SH-SY5Y (cell line): Measurements from ENCODE around the gene AANAT.

Experiments
- GATA2 ChIP-seq: IDR thresholded peaks from 2 replicates; pipeline ENCODE4 v1.6.1; 2011; ENCODE audit warnings: mild to moderate bottlenecking, low read depth, low read length
- GATA3 ChIP-seq: IDR thresholded peaks from 2 replicates; pipeline ENCODE4 v1.6.1; 2011; ENCODE audit warnings: low read depth, mild to moderate bottlenecking, low read length, moderate library complexity

Gene AANAT

DNA sequence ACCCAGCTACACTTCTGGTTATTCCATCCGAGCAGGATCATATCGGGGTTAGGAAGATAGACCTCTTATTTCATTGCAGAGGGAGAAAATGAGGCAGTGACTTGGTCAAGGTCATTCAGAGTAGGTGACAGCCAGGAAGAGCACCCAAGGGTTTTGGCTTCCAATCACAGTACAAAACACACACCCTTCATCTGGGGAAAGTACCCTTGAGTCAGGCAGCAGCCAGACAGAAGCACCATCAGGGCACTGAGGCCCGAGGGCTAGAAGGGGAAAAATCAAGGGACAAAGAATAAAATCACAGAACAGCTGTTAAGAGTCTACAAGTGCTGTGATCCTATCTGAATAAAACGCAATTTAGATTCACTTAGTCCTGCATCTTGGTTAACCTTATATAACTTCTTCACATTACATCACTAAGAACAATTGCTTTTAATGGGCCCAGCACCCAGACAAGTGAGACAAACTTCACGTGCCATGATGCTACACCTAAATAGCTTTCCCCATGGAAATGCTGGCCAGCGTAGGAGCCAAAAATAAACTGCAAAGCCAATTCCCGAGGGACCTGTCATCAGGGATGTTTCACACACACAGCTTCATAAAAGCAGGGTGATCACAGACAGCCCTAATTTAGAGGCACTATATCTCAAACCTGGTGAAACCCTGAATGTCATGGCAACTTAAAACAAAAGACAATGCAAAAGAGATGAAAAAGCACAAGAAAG is 19.3 kb upstream of the AANAT start:
- no peak for TF ChIP-seq GATA3
- no peak for TF ChIP-seq GATA2

GRCh38 chr17:76449126-76449525 is 18.3 kb upstream of the AANAT start:
- TF ChIP-seq GATA2 (no peak), GATA3 (no peak)

DNA sequence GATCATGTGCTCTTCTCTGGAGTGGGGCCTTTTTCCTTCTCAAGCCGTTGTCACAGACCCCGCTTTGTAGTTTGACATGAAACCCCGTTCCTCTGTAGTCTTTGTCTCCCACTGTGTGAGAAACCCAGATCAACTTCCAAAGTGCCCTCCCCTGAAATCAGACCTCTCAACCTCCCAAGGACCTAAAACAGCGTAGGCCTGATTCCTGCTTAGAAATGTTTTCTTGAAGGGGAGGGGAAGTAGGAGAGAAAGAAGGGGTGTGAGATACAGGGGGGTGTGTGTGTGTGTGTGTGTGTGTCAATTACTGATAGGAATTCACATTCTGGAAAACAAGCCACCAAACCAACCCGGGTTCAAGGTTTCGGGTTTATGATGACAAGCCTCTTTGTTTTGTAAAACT is 15.9 kb upstream of the AANAT start:
- no peak for TF ChIP-seq GATA2
- TF ChIP-seq GATA3 = no peak

DNA sequence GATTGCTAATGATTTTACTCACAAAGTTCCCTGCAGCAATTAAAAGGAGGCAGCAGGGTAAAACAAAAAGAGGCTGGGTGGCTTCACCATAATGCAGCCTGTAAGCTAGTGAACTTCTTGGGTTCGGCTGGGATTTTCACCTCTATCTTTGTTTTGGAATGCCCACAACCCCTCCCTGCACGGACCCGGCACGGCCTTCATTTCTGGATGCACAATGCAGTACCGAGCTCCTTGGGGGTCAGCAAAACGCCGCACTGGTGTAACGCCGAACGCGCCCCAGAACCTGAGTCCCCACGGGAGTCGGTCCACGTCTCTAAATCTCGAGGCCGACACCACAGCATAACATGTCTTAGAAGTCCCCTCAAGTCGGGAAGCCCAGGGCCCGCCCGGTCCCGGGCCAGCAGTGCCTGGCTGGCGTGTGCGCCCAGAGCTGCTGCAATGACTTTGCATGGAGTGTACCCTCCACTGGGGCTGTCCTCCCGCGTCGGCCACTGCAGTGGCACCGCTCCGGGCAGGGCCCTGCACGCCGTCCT is 15.2 kb upstream of the AANAT start:
- no peak for TF ChIP-seq GATA2
- no peak for TF ChIP-seq GATA3

DNA sequence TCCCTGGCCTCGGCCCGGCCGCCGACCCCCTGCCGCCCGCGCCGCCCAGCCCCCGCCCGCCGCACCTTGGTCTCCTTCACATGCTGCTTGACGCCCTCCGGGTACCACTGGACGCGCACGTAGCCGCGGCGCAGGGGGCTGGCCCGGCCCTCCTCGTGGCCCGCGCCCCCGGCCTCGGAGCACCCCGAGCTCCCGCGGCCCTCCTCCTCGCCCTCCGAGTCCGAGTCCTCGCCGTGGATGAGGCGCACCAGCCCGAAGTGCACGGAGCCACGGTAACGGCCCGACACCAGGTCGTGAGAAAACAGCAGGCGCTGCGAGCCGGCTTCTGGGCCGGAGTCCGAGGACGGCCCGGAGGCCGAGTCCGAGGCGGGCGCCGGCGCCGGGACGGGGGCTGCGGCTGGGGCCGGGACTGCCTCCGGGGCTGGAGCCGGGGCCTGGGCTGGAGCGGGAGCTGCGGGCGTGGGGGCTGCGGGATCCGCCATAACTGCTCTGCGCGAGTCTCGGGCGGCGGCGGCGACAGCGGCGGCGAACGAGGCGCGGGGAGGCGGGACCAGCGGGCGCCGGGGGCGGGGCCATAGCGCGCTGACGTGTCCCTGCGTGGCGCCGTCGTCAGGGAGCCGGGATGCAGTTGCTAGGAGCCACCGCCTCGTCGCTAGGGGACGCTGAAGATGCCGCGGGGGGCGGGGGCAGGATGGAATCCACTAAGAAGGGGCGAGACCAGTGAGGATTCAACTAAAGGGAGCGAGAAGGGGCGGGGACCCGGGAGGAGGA is 14.6 kb upstream of the AANAT start, which contains the start of gene UBE2O:
TSS of gene UBE2O (minus strand) at position 493 of the 771 bp plus-strand sequence. CDS start at position 482, 11 bp downstream.
- TF ChIP-seq GATA3 (no peak), GATA2 (no peak)

GRCh38 chr17:76453431-76453743 is 14.0 kb upstream of the AANAT start:
- no peak for TF ChIP-seq GATA2

- no peak for TF ChIP-seq GATA3
- TF ChIP-seq GATA2 = no peak
Observed at GRCh38 chr17:76458580-76459490, 8.6 kb upstream of the AANAT start.

GRCh38 chr17:76459674-76460073 is 7.7 kb upstream of the AANAT start:
- TF ChIP-seq GATA2 = peak; percentile 51; the same call in 1 of the 2 replicates
- TF ChIP-seq GATA3 = no peak

DNA sequence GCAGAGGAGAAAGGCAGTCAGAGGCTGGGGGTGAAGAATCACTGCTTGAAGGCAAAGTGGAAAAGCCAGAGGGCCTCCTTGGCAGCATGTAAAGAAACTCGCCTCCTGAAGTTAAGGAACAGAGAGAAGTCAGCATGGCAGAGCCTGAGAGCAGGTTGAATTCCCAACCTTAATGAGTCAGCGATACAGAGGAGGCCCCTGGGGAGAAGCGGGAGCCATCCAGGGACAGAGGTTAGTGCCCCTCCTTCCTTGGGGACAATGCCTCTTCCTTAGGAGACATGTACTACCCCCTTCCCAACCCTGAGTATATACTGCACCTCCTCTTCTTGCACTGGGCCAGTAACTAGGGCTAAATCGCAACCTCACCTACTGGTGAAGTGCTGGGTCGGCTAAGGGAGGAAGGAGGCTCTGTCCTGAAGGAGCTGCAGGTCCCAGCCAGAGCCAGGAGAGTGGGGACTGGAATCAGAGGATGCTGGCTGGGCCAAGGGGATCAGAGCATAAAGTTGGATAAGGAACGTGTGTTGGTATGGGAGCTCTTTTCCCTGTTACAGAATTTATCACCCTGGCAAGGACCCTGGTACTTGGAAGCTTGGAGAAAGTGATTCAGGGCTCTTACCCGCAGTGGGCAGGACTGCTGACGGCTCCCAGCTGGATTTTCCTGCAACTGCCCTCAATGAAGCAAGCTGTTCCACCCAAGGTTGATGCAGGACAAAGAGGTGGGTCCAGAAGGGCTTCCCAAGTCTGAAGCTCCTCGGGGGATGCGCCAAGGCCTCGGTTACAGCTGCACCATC is 5.4 kb upstream of the AANAT start:
- TF ChIP-seq GATA2 = no peak
- TF ChIP-seq GATA3 = no peak

DNA sequence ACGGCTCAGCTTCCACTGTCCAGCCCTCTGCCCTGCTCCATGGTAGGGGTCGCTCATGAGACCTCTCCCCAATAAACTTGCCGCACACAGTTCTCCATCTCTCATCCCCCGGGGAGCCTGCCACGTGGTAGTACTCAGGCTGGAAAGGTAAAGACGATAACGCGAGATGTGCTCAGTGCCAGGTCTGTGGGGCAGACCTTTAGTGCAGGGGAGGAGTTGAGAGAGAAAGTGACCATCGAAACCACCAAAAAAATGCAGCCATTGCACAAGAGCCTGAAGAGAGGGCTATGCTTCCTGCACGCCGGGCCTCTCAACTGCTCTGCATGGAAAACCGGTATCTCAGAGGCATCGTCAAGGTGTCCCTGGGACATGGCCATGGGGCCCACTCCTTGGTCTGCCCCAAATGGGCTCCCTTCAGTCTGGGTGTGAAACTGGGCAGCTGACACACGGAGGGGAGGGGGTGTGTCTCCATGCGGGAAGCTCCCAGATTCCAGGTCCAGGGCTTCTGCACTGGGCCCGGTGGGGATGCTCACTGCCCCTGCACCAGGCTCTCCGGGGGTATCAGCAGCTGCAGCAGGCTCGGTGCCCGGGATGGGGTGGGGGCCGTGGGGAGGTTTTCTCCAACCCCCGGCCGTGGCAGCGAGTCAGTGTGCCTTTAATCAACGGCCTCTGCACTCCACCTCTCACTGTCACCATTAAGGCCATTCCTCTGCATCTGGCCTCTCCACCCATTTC is 4.7 kb upstream of the AANAT start:
- TF ChIP-seq GATA3 (no peak), GATA2 (no peak)

GRCh38 chr17:76466775-76467130 is 650 bp upstream of the AANAT start:
- TF ChIP-seq GATA2 = no peak
- no peak for TF ChIP-seq GATA3

- no peak for TF ChIP-seq GATA3
- no peak for TF ChIP-seq GATA2
Observed at GRCh38 chr17:76467809-76468633, 618 bp downstream of the AANAT start.

DNA sequence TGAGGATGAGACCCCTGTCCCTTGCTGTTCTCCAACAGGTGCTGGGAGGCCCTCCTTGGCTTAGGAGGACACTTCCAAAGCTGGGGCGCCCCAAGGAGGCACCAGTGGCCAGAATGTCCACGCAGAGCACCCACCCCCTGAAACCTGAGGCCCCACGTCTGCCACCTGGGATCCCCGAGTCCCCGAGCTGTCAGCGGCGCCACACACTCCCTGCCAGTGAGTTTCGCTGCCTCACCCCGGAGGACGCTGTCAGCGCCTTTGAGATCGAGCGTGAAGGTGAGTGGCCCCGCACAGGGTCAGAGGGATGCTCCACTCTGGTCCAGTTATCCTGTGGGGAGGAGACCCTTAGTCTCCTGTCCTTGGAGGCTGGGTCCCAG is 1.2 kb downstream of the AANAT start:
- no peak for TF ChIP-seq GATA3
- no peak for TF ChIP-seq GATA2
